Measurements from ENCODE around the gene LAMA3.

DNA sequence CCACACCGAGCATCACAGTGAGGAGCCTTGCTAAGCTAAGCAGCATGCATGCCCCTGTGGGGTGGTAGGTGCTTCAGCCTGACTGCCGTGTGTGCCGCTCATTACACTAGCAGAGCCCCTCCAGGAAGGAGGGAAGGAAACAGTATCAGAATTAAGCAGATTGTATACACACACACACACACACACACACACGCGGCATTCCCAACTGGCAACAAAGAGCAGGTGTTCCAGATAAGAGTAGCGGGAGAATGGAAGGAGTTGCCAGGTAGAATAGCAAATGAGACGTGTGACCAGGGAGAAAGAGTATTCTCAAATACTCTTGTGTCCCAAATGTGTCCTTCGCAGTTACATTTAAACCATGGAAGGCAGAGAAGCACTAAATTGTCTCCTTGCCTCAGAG lies 277.7 kb downstream of the LAMA3 start:
- TF ChIP-seq, protein P1, sequence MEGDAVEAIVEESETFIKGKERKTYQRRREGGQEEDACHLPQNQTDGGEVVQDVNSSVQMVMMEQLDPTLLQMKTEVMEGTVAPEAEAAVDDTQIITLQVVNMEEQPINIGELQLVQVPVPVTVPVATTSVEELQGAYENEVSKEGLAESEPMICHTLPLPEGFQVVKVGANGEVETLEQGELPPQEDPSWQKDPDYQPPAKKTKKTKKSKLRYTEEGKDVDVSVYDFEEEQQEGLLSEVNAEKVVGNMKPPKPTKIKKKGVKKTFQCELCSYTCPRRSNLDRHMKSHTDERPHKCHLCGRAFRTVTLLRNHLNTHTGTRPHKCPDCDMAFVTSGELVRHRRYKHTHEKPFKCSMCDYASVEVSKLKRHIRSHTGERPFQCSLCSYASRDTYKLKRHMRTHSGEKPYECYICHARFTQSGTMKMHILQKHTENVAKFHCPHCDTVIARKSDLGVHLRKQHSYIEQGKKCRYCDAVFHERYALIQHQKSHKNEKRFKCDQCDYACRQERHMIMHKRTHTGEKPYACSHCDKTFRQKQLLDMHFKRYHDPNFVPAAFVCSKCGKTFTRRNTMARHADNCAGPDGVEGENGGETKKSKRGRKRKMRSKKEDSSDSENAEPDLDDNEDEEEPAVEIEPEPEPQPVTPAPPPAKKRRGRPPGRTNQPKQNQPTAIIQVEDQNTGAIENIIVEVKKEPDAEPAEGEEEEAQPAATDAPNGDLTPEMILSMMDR (IDR thresholded peaks at IDR 0.05) = no peak
- TF ChIP-seq POLR2A (IDR thresholded peaks at IDR 0.05) = no peak

All from right lobe of liver (tissue), 4 donors.